HEK293T (cell line): ENCODE measurements around the gene JPH4.

Source experiments
- ARNT ChIP-seq: fragments of 450-650 bp; IDR thresholded peaks from 2 replicates; pipeline ENCODE4 v1.6.1; 2017; ENCODE audit warnings: mild to moderate bottlenecking
- BHLHE40 ChIP-seq: fragments of 450-650 bp; IDR thresholded peaks from 2 replicates; pipeline ENCODE4 v1.6.1; 2016; ENCODE audit warnings: mild to moderate bottlenecking, moderate library complexity, borderline replicate concordance
- ELF4 ChIP-seq: fragments of 450-650 bp; IDR thresholded peaks from 2 replicates; pipeline ENCODE4 v1.6.1; 2017; ENCODE audit warnings: antibody characterized with exemption
- FOXA1 ChIP-seq: fragments of 450-650 bp; IDR thresholded peaks from 2 replicates; pipeline ENCODE4 v1.6.1; 2016; ENCODE audit warnings: mild to moderate bottlenecking
- FOXK2 ChIP-seq: fragments of 450-650 bp; IDR thresholded peaks from 2 replicates; pipeline ENCODE4 v1.6.1; 2016; ENCODE audit warnings: mild to moderate bottlenecking
- FOXM1 ChIP-seq: fragments of 450-650 bp; IDR thresholded peaks from 2 replicates; pipeline ENCODE4 v1.6.1; 2017; ENCODE audit warnings: mild to moderate bottlenecking, borderline replicate concordance
- HDGF ChIP-seq: fragments of 450-650 bp; IDR thresholded peaks from 2 replicates; pipeline ENCODE4 v1.6.1; 2017; ENCODE audit warnings: antibody characterized with exemption, borderline replicate concordance
- L3MBTL2 ChIP-seq: fragments of 450-650 bp; conservative IDR thresholded peaks from 2 replicates; pipeline ENCODE4 v1.6.1; 2016; ENCODE audit warnings: mild to moderate bottlenecking
- NFRKB ChIP-seq: fragments of 450-650 bp; IDR thresholded peaks from 2 replicates; pipeline ENCODE4 v1.6.1; 2016; ENCODE audit warnings: mild to moderate bottlenecking, moderate library complexity
- SP1 ChIP-seq: fragments of 450-650 bp; IDR thresholded peaks from 2 replicates; pipeline ENCODE4 v1.6.1; 2017
- SUZ12 ChIP-seq: fragments of 450-650 bp; IDR thresholded peaks from 2 replicates; pipeline ENCODE4 v1.6.1; 2016; ENCODE audit warnings: mild to moderate bottlenecking
- TARDBP ChIP-seq: fragments of 450-650 bp; IDR thresholded peaks from 2 replicates; pipeline ENCODE4 v1.6.1; 2016
- ZNF384 ChIP-seq: fragments of 450-650 bp; IDR thresholded peaks from 2 replicates; pipeline ENCODE4 v1.6.1; 2016

- no peak for TF ChIP-seq SP1
- TF ChIP-seq BHLHE40: no peak
- TF ChIP-seq FOXK2: no peak
- no peak for TF ChIP-seq L3MBTL2
- no peak for TF ChIP-seq ZNF384
- no peak for TF ChIP-seq ELF4
- no peak for TF ChIP-seq FOXA1
- no peak for TF ChIP-seq HDGF
- no peak for TF ChIP-seq FOXM1
- TF ChIP-seq SUZ12: no peak
- TF ChIP-seq NFRKB: no peak
- no peak for TF ChIP-seq TARDBP
- no peak for TF ChIP-seq ARNT
Measured at GRCh38 chr14:23570806-23571483, 7.6 kb downstream of the JPH4 start.
